ENCODE results near the gene COA1.
A peak's percentile ranks its signal among the peaks of the same experiment; 100 is the strongest.
"Not testable (repeated sequence)": the region's sequence is repeated elsewhere in the genome, so short reads cannot be mapped to it uniquely, and the experiment has no call there.

The COA1 gene

GRCh38 chr7:43625453-43625852 lies 103.9 kb downstream of the COA1 start:
- DNase-seq: peak; percentile 17

GRCh38 chr7:43624156-43624555 lies 105.2 kb downstream of the COA1 start:
- DNase-seq: no peak

- DNase-seq: no peak
These were observed 107.4 kb downstream of the COA1 start for GRCh38 chr7:43621729-43622448.

- no peak for DNase-seq
These were observed 109.9 kb downstream of the COA1 start for GRCh38 chr7:43619213-43620012.

GRCh38 chr7:43618073-43618472 lies 111.2 kb downstream of the COA1 start:
- DNase-seq: no peak

- no peak for DNase-seq
These were observed 112.3 kb downstream of the COA1 start for GRCh38 chr7:43616977-43617376.

- no peak for DNase-seq
These were observed 113.7 kb downstream of the COA1 start for GRCh38 chr7:43615558-43616145.

GRCh38 chr7:43612599-43613589 lies 116.4 kb downstream of the COA1 start:
- DNase-seq: no peak

GRCh38 chr7:43612128-43612527 lies 117.2 kb downstream of the COA1 start:
- DNase-seq: no peak

- DNase-seq: no peak
These were observed 120.2 kb downstream of the COA1 start for GRCh38 chr7:43609097-43609496.

- DNase-seq: no peak
These were observed 125.1 kb downstream of the COA1 start for GRCh38 chr7:43604251-43604650.

- DNase-seq: no peak
These were observed 127.1 kb downstream of the COA1 start for GRCh38 chr7:43602256-43602655.

- no peak for DNase-seq
These were observed 129.3 kb downstream of the COA1 start for GRCh38 chr7:43600056-43600455.

GRCh38 chr7:43596426-43596825 lies 132.9 kb downstream of the COA1 start:
- not testable (repeated sequence) for DNase-seq

GRCh38 chr7:43594020-43594419 lies 135.3 kb downstream of the COA1 start:
- DNase-seq: no peak

- no peak for DNase-seq
These were observed 136.3 kb downstream of the COA1 start for GRCh38 chr7:43593010-43593409.

GRCh38 chr7:43592326-43592725 lies 137.0 kb downstream of the COA1 start:
- no peak for DNase-seq

- DNase-seq: no peak
These were observed 137.7 kb downstream of the COA1 start for GRCh38 chr7:43591558-43592180.

- DNase-seq: no peak
These were observed 138.3 kb downstream of the COA1 start for GRCh38 chr7:43590862-43591557.

- no peak for DNase-seq
These were observed 139.6 kb downstream of the COA1 start for GRCh38 chr7:43589728-43590127.
